ENCODE data around the gene SOX3.

DNA sequence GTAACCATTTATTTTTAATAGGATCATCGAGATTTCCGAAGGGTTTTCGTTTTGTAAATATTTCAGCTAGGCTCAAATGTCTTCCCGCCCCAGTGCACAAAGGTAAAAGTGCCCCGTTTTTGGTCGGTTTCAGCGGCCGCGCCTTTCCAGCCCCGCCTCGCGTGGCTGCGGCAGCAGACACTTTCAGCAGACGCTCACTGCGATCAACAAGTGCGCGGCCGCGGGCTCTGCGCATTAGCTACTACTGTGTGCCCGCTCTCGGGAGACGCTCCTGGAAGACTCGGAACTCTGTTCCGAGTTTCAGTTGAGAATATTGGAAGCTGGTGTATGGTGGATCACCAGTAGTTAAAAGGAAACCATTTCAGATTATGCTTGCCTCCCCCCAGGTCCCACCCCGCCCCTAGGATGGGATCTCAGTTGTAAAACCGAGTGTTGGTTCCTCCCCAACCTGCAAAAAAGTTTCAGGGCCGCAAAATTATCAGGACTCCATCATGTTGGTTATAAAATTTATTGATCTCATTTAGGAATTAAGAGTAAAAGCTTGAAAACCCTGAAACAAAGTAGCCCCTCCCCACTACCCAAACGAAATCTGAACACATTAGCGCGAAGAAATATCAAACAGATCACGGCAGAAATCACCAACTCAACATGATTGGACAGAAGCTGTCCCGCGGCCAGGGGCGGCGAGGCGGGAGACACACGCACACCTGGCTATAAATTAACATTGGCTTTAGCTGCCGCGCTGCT lies 2.2 kb downstream of the SOX3 start:
- TF ChIP-seq, protein P1, sequence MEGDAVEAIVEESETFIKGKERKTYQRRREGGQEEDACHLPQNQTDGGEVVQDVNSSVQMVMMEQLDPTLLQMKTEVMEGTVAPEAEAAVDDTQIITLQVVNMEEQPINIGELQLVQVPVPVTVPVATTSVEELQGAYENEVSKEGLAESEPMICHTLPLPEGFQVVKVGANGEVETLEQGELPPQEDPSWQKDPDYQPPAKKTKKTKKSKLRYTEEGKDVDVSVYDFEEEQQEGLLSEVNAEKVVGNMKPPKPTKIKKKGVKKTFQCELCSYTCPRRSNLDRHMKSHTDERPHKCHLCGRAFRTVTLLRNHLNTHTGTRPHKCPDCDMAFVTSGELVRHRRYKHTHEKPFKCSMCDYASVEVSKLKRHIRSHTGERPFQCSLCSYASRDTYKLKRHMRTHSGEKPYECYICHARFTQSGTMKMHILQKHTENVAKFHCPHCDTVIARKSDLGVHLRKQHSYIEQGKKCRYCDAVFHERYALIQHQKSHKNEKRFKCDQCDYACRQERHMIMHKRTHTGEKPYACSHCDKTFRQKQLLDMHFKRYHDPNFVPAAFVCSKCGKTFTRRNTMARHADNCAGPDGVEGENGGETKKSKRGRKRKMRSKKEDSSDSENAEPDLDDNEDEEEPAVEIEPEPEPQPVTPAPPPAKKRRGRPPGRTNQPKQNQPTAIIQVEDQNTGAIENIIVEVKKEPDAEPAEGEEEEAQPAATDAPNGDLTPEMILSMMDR (conservative IDR thresholded peaks at IDR 0.05; ENCODE audit: low read depth, low read length): no peak
- peak; percentile 37 for TF ChIP-seq EZH2 (IDR thresholded peaks at IDR 0.05; ENCODE audit: borderline replicate concordance, low read depth, low read length, poor library complexity, severe bottlenecking)
